CD14-positive monocyte (primary cell): ENCODE measurements around the gene WNT11. TPM values are rescaled to one million over a fixed set of nuclear protein-coding genes. Genes with fewer than 3 reads are reported as not detected.

Experiments
- DNase-seq, 3 donors: peaks; one replicate each; pipeline ENCODE4 v3.0.0-alpha.2; 2011 to 2022
- H2AFZ ChIP-seq: 2 replicates; pipeline ENCODE4 v1.6.0; 2012; ENCODE audit warnings: mild to moderate bottlenecking, low read depth, low read length, inconsistent platforms; ENCODE audit not compliant: insufficient read depth, poor library complexity, severe bottlenecking
- H3K27ac ChIP-seq, 2 donors: 1 replicate in 1 of 2; 2 replicates in 1 of 2; pipeline ENCODE4 v1.5.1; 2012 to 2013; ENCODE audit warnings: low read length in 2 of 2, control low read depth in 1 of 2, inconsistent platforms in 1 of 2, low read depth in 1 of 2, mild to moderate bottlenecking in 1 of 2
- H3K27me3 ChIP-seq, 2 donors: one replicate each; pipeline versions ENCODE4 v1.6.0 to v1.6.1; 2011 to 2013; ENCODE audit warnings: low read length in 2 of 2; ENCODE audit not compliant: control insufficient read depth in 2 of 2, insufficient read depth in 2 of 2
- H3K36me3 ChIP-seq, 2 donors: replicated peaks in 1 of 2; 1 replicate in 1 of 2; 2 replicates in 1 of 2; pipeline versions ENCODE4 v1.5.1 to v1.6.1; 2012 to 2013; ENCODE audit warnings: low read length in 2 of 2, control low read depth in 1 of 2, inconsistent platforms in 1 of 2, mild to moderate bottlenecking in 1 of 2; ENCODE audit not compliant: insufficient read depth in 2 of 2, control insufficient read depth in 1 of 2
- H3K4me1 ChIP-seq, 2 donors: 1 replicate in 1 of 2; 2 replicates in 1 of 2; pipeline versions ENCODE4 v1.5.1 to v1.6.1; 2012 to 2013; ENCODE audit warnings: low read length in 2 of 2, control low read depth in 1 of 2, inconsistent platforms in 1 of 2, mild to moderate bottlenecking in 1 of 2, moderate library complexity in 1 of 2; ENCODE audit not compliant: insufficient read depth in 2 of 2, control insufficient read depth in 1 of 2
- H3K4me2 ChIP-seq: replicated peaks from 2 replicates; pipeline ENCODE3; 2012; ENCODE audit warnings: low read length, moderate library complexity, mild to moderate bottlenecking; ENCODE audit not compliant: poor library complexity, severe bottlenecking; ENCODE audit errors: extremely low read depth
- H3K4me3 ChIP-seq, 3 experiments: fragments of 200-600 bp in 1 of 3; sonication (generic) in 1 of 3; replicated peaks in 1 of 3; 1 replicate in 2 of 3; 2 replicates in 1 of 3; pipeline ENCODE4 v1.5.1; 2011 to 2013; ENCODE audit warnings: low read length in 3 of 3, mild to moderate bottlenecking in 3 of 3, control low read depth in 2 of 3, low read depth in 2 of 3, inconsistent platforms in 1 of 3, moderate library complexity in 1 of 3
- H3K79me2 ChIP-seq: 2 replicates; pipeline ENCODE4 v1.6.0; 2012; ENCODE audit warnings: mild to moderate bottlenecking, control low read depth, inconsistent platforms, low read length, moderate library complexity; ENCODE audit not compliant: insufficient read depth
- H3K9ac ChIP-seq: 2 replicates; pipeline ENCODE4 v1.6.0; 2017; ENCODE audit warnings: low read length, mild to moderate bottlenecking; ENCODE audit not compliant: insufficient read depth, poor library complexity, severe bottlenecking
- H3K9me3 ChIP-seq, 2 donors: replicated peaks in 1 of 2; 1 replicate in 1 of 2; 2 replicates in 1 of 2; pipeline versions ENCODE4 v1.5.1 to v1.6.1; 2012 to 2013; ENCODE audit warnings: low read length in 2 of 2, control low read depth in 1 of 2; ENCODE audit not compliant: control insufficient read depth in 1 of 2, insufficient read depth in 1 of 2
- H4K20me1 ChIP-seq: 2 replicates; pipeline ENCODE4 v1.6.0; 2012; ENCODE audit warnings: mild to moderate bottlenecking, low read length, control low read depth, moderate library complexity; ENCODE audit not compliant: insufficient read depth
- H3K27ac Mint-ChIP-seq, 7 donors: one replicate each; pipeline ENCODE4 v1.8.0; 2020; ENCODE audit warnings: mild to moderate bottlenecking in 7 of 7, mixed read lengths in 7 of 7, moderate library complexity in 6 of 7, inconsistent platforms in 2 of 7
- H3K27me3 Mint-ChIP-seq, 3 donors: one replicate each; pipeline ENCODE4 v1.8.0; 2021 to 2022; ENCODE audit warnings: low read depth in 3 of 3, mild to moderate bottlenecking in 3 of 3, mixed read lengths in 3 of 3, moderate library complexity in 3 of 3, inconsistent platforms in 1 of 3
- H3K36me3 Mint-ChIP-seq, 2 donors: one replicate each; pipeline ENCODE4 v1.8.0; 2020; ENCODE audit warnings: mixed read lengths in 2 of 2, inconsistent platforms in 1 of 2, mild to moderate bottlenecking in 1 of 2
- H3K4me1 Mint-ChIP-seq: one replicate; pipeline ENCODE4 v1.8.0; 2020; ENCODE audit warnings: mild to moderate bottlenecking, mixed read lengths
- H3K4me3 Mint-ChIP-seq, 2 donors: one replicate each; pipeline ENCODE4 v1.8.0; 2020; ENCODE audit warnings: mild to moderate bottlenecking in 2 of 2, mixed read lengths in 2 of 2, moderate library complexity in 1 of 2
- H3K9me3 Mint-ChIP-seq, 7 donors: one replicate each; pipeline ENCODE4 v1.8.0; 2020 to 2022; ENCODE audit warnings: mixed read lengths in 7 of 7, mild to moderate bottlenecking in 6 of 7, moderate library complexity in 6 of 7, inconsistent platforms in 2 of 7
- CTCF ChIP-seq: fragments of 200-600 bp; IDR thresholded peaks from one replicate; pipeline ENCODE4 v1.8.0; 2022; ENCODE audit warnings: antibody characterized with exemption, mild to moderate bottlenecking
- WGBS: methylation state at CpG from one replicate; pipeline ENCODE4 v1.1.5; 2013; ENCODE audit warnings: missing lambda C conversion rate; ENCODE audit not compliant: insufficient coverage; 5-methylcytosine and 5-hydroxymethylcytosine counted together
- intact Hi-C, 2 donors: fragments of 100-400 bp; cut with micrococcal nuclease; formaldehyde crosslinking; loops; one replicate each; pipeline versions ENCODE4 v1.15.0 to v1.15.1; 2023
- polyA minus RNA-seq: library from RNA; depleted of rRNA, polyadenylated mRNA; stranded (reverse); fragments of >200 nt; gene quantifications from 2 replicates; pipeline ENCODE4 v1.2.3, GENCODE V29; 2012
- polyA plus RNA-seq, 3 donors: library from polyadenylated mRNA; depleted of rRNA in 1 of 3; unstranded in 2 of 3; stranded (reverse) in 1 of 3; fragments of 300-500 nt in 2 of 3; fragments of >200 nt in 1 of 3; fragmentation: Illumina TruSeq in 2 of 3; gene quantifications; 1 replicate in 2 of 3; 2 replicates in 1 of 3; pipeline ENCODE4 v1.2.3, GENCODE V29; 2012 to 2021
- total RNA-seq, 12 experiments: library from RNA in 1 of 12; stranded (reverse) in 1 of 12; fragments of 120-200 nt in 1 of 12; gene quantifications; one replicate each; pipeline ENCODE4 v1.2.4 and lab custom pipeline; 2013 to 2026; ENCODE audit warnings: mixed read lengths in 6 of 12, inconsistent platforms in 1 of 12

Gene WNT11
- total RNA-seq (2013) = 1.0 TPM
- polyA plus RNA-seq (under 1 TPM; 0.09 to 0.24 (median 0.21) TPM), polyA minus RNA-seq (1.4 and 1.6 TPM in 2 replicates), total RNA-seq (lab: John Stamatoyannopoulos, UW) (0 to 1.9 (median 0.52) reads per million in 11 experiments)

GRCh38 chr11:76206327-76207081 is at the start of gene WNT11:
TSS of gene WNT11 (minus strand) at chr11:76206502. CDS start at chr11:76206407, 95 bp downstream.
- H3K27ac ChIP-seq = no peak within 1 kb of the TSS
- peaks cover 48 to 58% of the 10 kb centered on the region in 2 donors for H3K4me1 ChIP-seq
- peak within 1 kb of the TSS; percentile 99 for H3K4me2 ChIP-seq
- H3K9me3 Mint-ChIP-seq = peaks cover 0 to 25% (median 8%) of the 10 kb centered on the region in 7 donors
- no peaks in the 10 kb centered on the region for H3K9me3 ChIP-seq
- peak in 2 of 3 donors; percentile 15 to 37 for DNase-seq
- no peaks in the 10 kb centered on the region for H4K20me1 ChIP-seq
- peaks cover 43 to 85% (median 61%) of the 10 kb centered on the region in 3 donors for H3K27me3 Mint-ChIP-seq
- peak within 1 kb of the TSS; percentile 50 to 90 (median 53) for H3K4me3 ChIP-seq
- peaks cover 0 to 7% of the 10 kb centered on the region in 2 donors for H3K36me3 Mint-ChIP-seq
- no peaks in the 10 kb centered on the region for H3K36me3 ChIP-seq
- H3K79me2 ChIP-seq = no peaks in the 10 kb centered on the region
- peak within 1 kb of the TSS; percentile 84 to 95 for H3K4me3 Mint-ChIP-seq
- WGBS = under 1% methylated on average over 79 of the region's 80 CpGs
- H3K4me1 Mint-ChIP-seq = peaks cover 38% of the 10 kb centered on the region
- peak within 1 kb of the TSS; percentile 95 for H2AFZ ChIP-seq
- peak within 1 kb of the TSS; percentile 45 for H3K9ac ChIP-seq
- intact Hi-C loops = loop anchor here (5.0 to 10.0 kb wide), 6 partner anchors 46 to 478 kb away; partner anchors contain the start of genes GVQW3 (in 1 of the 2) and THAP12 (in 1 of the 2)
- H3K27ac Mint-ChIP-seq = peak within 1 kb of the TSS in 5 of 7 donors; percentile 7 to 66 (median 40)
- no peak for TF ChIP-seq CTCF
- H3K27me3 ChIP-seq = peaks cover 29 to 59% of the 10 kb centered on the region in 2 donors

GRCh38 chr11:76253416-76253815 is 47.1 kb upstream of the WNT11 start:
- Histone ChIP-seq H3K9me3 (peaks cover 0 to 15% of the 10 kb centered on the region in 2 donors), H3K4me3 (no peak overlapping the region), H3K36me3 (no peaks in the 10 kb centered on the region), H2AFZ (no peak overlapping the region), H3K79me2 (no peaks in the 10 kb centered on the region), H3K4me2 (no peak overlapping the region), H4K20me1 (no peaks in the 10 kb centered on the region), H3K9ac (no peak overlapping the region), H3K27ac (no peak overlapping the region), H3K27me3 (no peaks in the 10 kb centered on the region), H3K4me1 (peaks cover 39 to 41% of the 10 kb centered on the region in 2 donors)
- Mint-ChIP-seq H3K27me3 (peaks cover 0 to 2% (median 1%) of the 10 kb centered on the region in 3 donors), H3K4me3 (no peak overlapping the region), H3K36me3 (no peaks in the 10 kb centered on the region), H3K9me3 (peaks cover 0 to 12% (median 8%) of the 10 kb centered on the region in 7 donors), H3K27ac (no peak overlapping the region), H3K4me1 (peaks cover 43% of the 10 kb centered on the region)
- no peak for TF ChIP-seq CTCF
- intact Hi-C loops = loop anchor here in 1 of 2 donors (5.0 kb wide), 1 partner anchor 46 kb away; the partner anchor contains the start of gene WNT11
- 100% methylated on average over 3 of the region's 9 CpGs for WGBS
- no peak for DNase-seq
